Activated T-cell treated with anti-CD3 and anti-CD28 coated beads for 48 hours (primary cell): ENCODE results near the gene GPR108.
"Not testable (repeated sequence)": the region's sequence is repeated elsewhere in the genome, so short reads cannot be mapped to it uniquely, and the experiment has no call there.

Experiments
- DNase-seq: peaks from one replicate; pipeline ENCODE4 v3.0.0-alpha.2; 2020; ENCODE audit warnings: low read depth

Gene GPR108

DNA sequence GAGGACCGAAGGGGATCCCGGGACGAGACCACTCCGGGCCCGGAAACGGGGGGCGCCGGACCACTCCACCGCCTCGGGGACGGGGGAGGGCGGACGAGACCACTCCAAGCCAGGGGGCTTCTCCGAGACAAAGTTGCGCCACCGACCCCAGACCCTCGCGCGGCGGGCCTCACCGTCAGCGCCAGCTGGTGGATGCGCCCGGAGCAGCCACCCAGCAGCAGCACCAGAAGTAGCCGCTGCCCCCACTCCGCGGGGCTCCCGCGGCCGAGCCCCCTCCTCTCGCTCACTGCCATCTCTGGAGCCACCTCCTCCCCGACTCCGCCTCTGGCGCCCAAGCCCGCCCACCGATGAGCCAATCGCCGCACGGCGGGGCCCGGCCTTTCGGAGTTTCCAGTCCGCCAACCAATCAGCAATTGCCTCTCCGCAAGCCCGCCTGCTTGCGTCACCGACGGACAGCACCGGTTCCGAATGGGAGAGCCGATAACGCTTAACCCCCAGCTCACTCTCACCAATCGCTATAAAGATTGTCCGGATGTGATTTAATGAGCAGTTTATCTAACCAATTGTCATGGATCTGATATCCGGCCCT lies at the start of gene GPR108:
TSS of gene GPR108 (minus strand) at position 297 of the 589 bp plus-strand sequence. CDS start at position 293, 4 bp downstream.
- DNase-seq: peak; percentile 99

- no peak for DNase-seq
These were observed 41.8 kb upstream of the GPR108 start for GRCh38 chr19:6779206-6779605.

GRCh38 chr19:6778386-6778785 lies 41.0 kb upstream of the GPR108 start:
- DNase-seq: no peak

GRCh38 chr19:6777434-6777833 lies 40.1 kb upstream of the GPR108 start:
- no peak for DNase-seq

DNA sequence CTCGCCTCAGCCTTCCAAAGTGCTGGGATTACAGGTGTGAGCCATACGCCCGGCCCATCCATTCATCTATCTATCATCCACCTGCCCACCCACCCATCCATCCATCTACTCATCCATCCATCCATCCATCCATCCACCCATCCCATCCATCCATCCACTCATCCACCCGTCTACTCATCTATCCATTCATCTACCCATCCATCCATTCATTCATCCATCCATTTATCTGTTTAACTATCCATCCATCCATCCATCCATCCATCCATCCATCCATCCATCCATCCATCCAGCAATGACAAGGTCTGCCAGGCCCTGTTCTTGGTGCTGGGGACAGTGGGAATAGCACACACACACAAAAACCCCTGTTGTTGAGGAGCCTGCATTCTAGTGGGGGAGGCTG lies 39.6 kb upstream of the GPR108 start:
- DNase-seq: no peak

GRCh38 chr19:6776045-6776444 lies 38.7 kb upstream of the GPR108 start:
- not testable (repeated sequence) for DNase-seq

- no peak for DNase-seq
These were observed 37.7 kb upstream of the GPR108 start for GRCh38 chr19:6774821-6775707.

GRCh38 chr19:6773323-6773931 lies 36.0 kb upstream of the GPR108 start:
- peak; percentile 58 for DNase-seq

DNA sequence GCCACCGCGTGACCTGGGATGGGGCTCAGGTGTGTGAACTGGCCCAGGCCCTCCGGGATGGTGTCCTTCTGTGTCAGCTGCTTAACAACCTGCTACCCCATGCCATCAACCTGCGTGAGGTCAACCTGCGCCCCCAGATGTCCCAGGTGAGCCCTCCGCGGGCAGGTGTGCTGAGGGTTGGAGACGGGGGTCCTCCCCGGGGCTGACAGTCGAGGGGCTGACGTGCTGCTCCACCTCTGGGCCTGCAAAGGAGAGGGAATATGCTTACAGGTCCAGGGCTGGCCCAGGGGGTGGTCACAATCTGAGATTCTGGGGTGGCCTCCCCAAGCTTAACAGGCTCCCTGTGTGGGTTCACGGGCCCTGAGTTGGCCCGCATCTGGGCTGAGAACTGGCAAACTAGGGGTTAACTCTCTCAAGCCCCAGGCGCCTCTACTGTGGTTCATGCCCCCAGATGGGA lies 35.5 kb upstream of the GPR108 start:
- DNase-seq: no peak

DNA sequence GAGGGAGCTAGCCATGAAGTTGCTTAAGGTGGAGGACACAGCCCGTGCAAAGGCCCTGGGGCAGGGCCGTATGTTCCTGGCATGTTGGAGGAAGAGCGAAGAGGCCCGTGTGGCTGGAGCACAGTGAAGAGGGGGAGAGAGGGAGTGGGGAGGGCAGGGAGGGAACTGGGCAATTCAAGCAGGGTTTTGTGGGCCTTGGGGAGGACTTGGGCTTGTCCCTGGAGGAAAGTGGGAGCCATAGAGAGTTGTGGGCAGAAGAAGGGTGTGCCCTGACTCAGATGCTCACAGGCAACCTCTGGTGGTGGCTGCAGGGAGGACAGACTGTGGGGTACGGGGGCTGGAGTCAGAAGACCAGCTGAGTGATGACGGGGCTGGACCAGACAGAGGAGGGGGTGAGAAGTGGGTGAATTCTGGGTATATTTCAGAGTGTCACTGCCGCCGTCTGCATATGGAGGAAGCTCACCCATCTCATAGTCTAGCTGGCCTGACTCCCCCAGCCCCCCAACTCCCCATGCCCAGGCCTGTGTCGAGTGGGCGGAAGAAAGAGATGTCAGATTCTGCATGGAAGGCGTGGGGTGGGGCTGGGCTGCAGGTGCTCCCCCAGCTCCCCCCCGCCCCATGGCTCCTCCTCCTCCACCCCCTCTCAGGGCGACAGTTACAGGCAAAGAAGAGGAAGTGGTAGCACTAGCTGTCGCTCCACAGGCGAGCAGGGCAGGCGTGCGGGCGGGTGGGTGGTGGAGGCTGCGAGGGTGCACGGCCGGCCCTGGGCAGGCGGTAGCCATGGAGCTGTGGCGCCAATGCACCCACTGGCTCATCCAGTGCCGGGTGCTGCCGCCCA lies 34.9 kb upstream of the GPR108 start, which contains the start of gene VAV1:
TSS of gene VAV1 (plus strand) at position 681 of the 838 bp plus-strand sequence. CDS start at position 781, 100 bp downstream.
- DNase-seq: peak; percentile 69

GRCh38 chr19:6771648-6772027 lies 34.3 kb upstream of the GPR108 start:
- DNase-seq: not testable (repeated sequence)

DNA sequence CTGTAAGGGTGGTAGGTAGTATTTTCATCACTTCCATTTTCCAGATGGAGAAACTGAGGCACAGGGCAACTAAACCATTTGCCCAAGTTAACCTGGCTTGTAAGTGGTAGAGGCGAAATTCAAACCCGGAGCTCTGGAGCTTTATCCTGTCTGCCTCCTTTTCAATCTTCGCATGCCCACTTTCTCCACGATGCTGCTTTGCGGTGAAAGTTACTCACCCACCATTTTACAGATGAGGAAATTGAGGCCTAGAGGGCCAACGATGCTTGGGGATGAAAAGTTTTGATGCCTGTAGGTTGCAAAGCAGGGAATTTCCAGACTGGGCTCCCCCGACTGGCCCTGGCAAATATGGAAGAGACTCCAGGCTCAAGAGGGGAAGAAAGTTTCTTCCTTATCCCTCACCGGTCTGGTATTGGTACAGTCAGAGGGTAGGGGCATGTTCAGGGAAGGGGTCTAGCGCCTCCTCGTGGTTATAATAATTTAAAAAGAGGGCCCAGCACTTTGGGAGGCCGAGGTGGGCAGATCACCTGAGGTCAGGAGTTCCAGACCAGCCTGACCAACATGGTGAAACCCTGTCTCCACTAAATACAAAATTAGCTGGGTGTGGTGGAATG lies 31.7 kb upstream of the GPR108 start:
- DNase-seq: no peak

GRCh38 chr19:6768236-6768785 lies 30.9 kb upstream of the GPR108 start:
- no peak for DNase-seq

DNA sequence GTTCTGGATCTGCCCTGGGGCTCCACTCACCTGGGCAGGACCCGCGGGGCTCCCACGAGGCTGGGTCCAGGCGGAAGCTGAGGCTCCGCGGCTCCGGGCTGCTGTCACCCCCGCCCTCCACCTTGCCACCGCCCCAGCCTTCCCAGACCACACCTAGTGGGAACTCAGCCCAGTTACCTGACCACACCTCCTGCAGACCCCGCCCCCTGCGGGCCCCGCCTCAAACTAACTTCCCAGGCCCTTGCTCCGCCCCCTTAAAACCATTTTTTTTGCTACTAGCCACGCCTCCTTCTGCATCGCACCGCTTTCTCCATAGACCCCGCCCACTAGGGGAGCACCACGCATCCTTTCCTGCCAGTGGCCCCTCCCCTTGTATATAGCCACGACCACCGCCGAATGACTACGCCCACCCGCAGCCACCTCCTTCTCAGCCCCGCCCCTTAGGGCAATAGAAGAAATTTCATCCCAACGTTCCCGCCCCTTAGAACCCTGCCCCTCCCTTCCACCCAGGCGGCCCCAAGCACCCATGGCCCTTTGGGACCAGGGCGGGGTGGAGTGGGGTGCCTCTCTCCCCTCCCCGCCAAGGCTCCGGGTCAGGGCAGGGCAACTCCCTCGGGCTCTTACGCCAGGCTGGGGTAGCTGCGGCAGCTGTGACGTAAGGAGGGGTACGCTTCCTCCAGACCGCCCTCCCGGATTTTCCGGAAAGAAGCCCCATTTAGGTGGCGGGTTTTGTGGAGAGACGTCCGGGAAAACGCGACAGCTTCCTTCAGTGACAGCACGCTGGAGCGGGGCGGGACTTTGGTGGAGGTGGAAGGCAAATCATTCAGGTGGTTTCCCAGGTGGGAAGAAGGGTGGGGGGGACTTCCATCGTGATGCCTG lies 30.2 kb upstream of the GPR108 start, which contains the start of gene SH2D3A:
TSS of gene SH2D3A (minus strand) at position 79 of the 879 bp plus-strand sequence. CDS start 3,687 bp downstream, outside the sequence.
- peak; percentile 88 for DNase-seq

GRCh38 chr19:6767081-6767356 lies 29.6 kb upstream of the GPR108 start:
- no peak for DNase-seq

GRCh38 chr19:6766357-6767080 lies 29.1 kb upstream of the GPR108 start:
- no peak for DNase-seq

DNA sequence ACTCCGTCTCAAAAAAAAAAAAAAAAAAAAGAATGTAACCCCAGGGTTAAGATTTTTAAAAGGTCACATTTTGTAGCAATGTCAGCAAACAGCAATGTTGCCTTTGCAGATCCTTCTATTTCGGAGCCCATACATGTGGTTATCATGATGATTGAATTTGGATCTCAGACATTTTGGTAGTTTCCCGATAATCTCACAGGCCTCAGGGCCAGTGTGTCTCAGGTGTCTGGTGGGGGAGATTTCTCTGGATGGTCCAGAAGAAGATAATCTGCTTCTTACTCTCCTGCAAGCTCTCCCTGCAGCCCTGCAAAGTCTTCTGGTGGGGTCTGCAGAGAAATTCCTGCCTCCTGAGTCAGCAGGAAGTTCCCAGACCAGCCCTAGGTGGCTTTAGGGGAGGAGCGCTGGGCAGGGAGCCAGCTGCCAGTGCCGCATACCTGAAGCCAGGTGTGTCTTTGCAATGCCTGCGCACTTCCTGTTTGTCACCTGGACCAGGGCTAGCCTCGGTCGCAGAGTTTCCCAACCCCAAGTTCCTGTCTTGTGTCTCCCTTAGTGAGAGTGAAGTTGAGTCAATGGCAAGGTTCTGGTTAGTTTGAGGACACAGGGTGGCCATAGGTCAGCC lies 28.5 kb upstream of the GPR108 start:
- DNase-seq: no peak

- DNase-seq: not testable (repeated sequence)
These were observed 24.9 kb upstream of the GPR108 start for GRCh38 chr19:6762253-6762797.
